Transverse colon (tissue), 4 donors: ENCODE results near the gene DPP10.

Experiments
- CTCF ChIP-seq, 5 experiments: fragments of 200-600 bp in 3 of 5; fragments of 450-650 bp in 2 of 5; sonication (generic) in 3 of 5; IDR thresholded peaks; 1 replicate in 2 of 5; 2 replicates in 3 of 5; pipeline ENCODE4 v1.5.1; 2016 to 2017; ENCODE audit warnings: antibody characterized with exemption in 5 of 5, inconsistent platforms in 3 of 5, mild to moderate bottlenecking in 2 of 5, moderate library complexity in 1 of 5
- EP300 ChIP-seq: sonication (generic); formaldehyde crosslinking; IDR thresholded peaks from one replicate; pipeline ENCODE4 v1.6.1; 2017; ENCODE audit warnings: antibody characterized with exemption, low read depth
- POLR2A ChIP-seq: fragments of 450-650 bp; IDR thresholded peaks from one replicate; pipeline ENCODE4 v1.6.1; 2016; ENCODE audit warnings: antibody characterized with exemption, mild to moderate bottlenecking, moderate library complexity
- POLR2AphosphoS5 ChIP-seq, 3 donors: sonication (generic); formaldehyde crosslinking; IDR thresholded peaks; one replicate each; pipeline ENCODE4 v1.6.1; 2016; ENCODE audit warnings: antibody characterized with exemption in 3 of 3

GRCh38 chr2:115201386-115201785 is 758.9 kb downstream of the DPP10 start:
- TF ChIP-seq CTCF (IDR thresholded peaks at IDR 0.05) (no peak), POLR2A (no peak), EP300 (no peak), POLR2AphosphoS5 (IDR thresholded peaks at IDR 0.05) (no peak)
